ENCODE measurements around the gene CCL5. TPM values are rescaled to one million over a fixed set of nuclear protein-coding genes. Genes with fewer than 3 reads are reported as not detected.

The CCL5 gene
- polyA plus RNA-seq, 12 donors = 0.63 to 4.0 (median 1.1) TPM; not detected in 2

Other genes with a start within 250 kb of the CCL5 start
- 1 to 10 TPM in 11 of 12 donors, not detected in 1; 1.4 to 4.3 (median 2.4) TPM for gene RASL10B, start 148.7 kb downstream of the CCL5 start, polyA plus RNA-seq (ENCODE audit: insufficient read length in 12 of 12)
- under 1 TPM in 1 of 12 donors, not detected in 11; 0.07 TPM for gene GAS2L2, start 127.1 kb downstream of the CCL5 start, polyA plus RNA-seq (ENCODE audit: insufficient read length in 12 of 12)
- gene C17orf50, start 119.5 kb downstream of the CCL5 start, polyA plus RNA-seq (ENCODE audit: insufficient read length in 12 of 12) = under 1 TPM in 1 of 12 donors, not detected in 11; 0.16 TPM
- 10 to 100 TPM in 1 of 12 donors, 1 to 10 TPM in 10, not detected in 1; 2.2 to 14.3 (median 3.7) TPM for gene MMP28, start 84.7 kb downstream of the CCL5 start, polyA plus RNA-seq (ENCODE audit: insufficient read length in 12 of 12)
- gene TAF15, start 70.9 kb downstream of the CCL5 start, polyA plus RNA-seq (ENCODE audit: insufficient read length in 12 of 12) = 100 to 1,000 TPM in 10 of 12 donors, 10 to 100 TPM in 1, not detected in 1; 96.4 to 211 (median 120) TPM
- gene HEATR9, start 11.5 kb downstream of the CCL5 start, polyA plus RNA-seq (ENCODE audit: insufficient read length in 12 of 12) = under 1 TPM in 5 of 12 donors, not detected in 7; 0.11 to 0.21 (median 0.15) TPM
- 1 to 10 TPM in 1 of 12 donors, under 1 TPM in 9, not detected in 2; 0.43 to 1.4 (median 0.65) TPM for gene RDM1, start 50.4 kb upstream of the CCL5 start, polyA plus RNA-seq (ENCODE audit: insufficient read length in 12 of 12)
- gene LYZL6, start 63.4 kb upstream of the CCL5 start, polyA plus RNA-seq (ENCODE audit: insufficient read length in 12 of 12) = not detected
- gene CCL16, start 101.1 kb upstream of the CCL5 start, polyA plus RNA-seq (ENCODE audit: insufficient read length in 12 of 12) = under 1 TPM in 8 of 12 donors, not detected in 4; 0.13 to 0.54 (median 0.31) TPM
- gene CCL14, start 106.4 kb upstream of the CCL5 start, polyA plus RNA-seq (ENCODE audit: insufficient read length in 12 of 12) = 10 to 100 TPM in 10 of 12 donors, not detected in 2; 18.8 to 62.1 (median 35.3) TPM
- gene CCL15, start 121.2 kb upstream of the CCL5 start, polyA plus RNA-seq (ENCODE audit: insufficient read length in 12 of 12) = under 1 TPM in 1 of 12 donors, not detected in 11; 0.43 TPM
- gene CCL23, start 137.6 kb upstream of the CCL5 start, polyA plus RNA-seq (ENCODE audit: insufficient read length in 12 of 12) = under 1 TPM in 2 of 12 donors, not detected in 10; 0.33 TPM
- 1 to 10 TPM in 1 of 12 donors, under 1 TPM in 2, not detected in 9; 0.22 to 1.1 (median 0.32) TPM for gene CCL18, start 183.9 kb upstream of the CCL5 start, polyA plus RNA-seq (ENCODE audit: insufficient read length in 12 of 12)
- 10 to 100 TPM in 2 of 12 donors, 1 to 10 TPM in 9, not detected in 1; 1.6 to 16.5 (median 6.2) TPM for gene CCL3, start 209.8 kb upstream of the CCL5 start, polyA plus RNA-seq (ENCODE audit: insufficient read length in 12 of 12)
- 1 to 10 TPM in 10 of 12 donors, not detected in 2; 1.0 to 6.4 (median 3.0) TPM for gene CCL4, start 223.5 kb upstream of the CCL5 start, polyA plus RNA-seq (ENCODE audit: insufficient read length in 12 of 12)

All from muscle of arm (tissue), 12 donors.